Heart left ventricle (tissue), 16 donors: Measurements from ENCODE around the gene PLCL1. TPM values are rescaled to one million over a fixed set of nuclear protein-coding genes. Genes with fewer than 3 reads are reported as not detected.
A peak's percentile ranks its signal among the peaks of the same experiment; 100 is the strongest.

Experiments used
- ATAC-seq, 4 donors: fragments of 200-7000 bp; cut with Tn5 transposase; one replicate each; pipeline ENCODE4 v1.9.1; 2020 to 2022; ENCODE audit warnings: moderate library complexity in 4 of 4, mild to moderate bottlenecking in 3 of 4, moderate number of reproducible peaks in 1 of 4
- DNase-seq, 5 donors: peaks; one replicate each; pipeline ENCODE4 v3.0.0-alpha.2; 2020
- H3K27ac ChIP-seq, 12 donors: fragments of 200-600 bp; sonication (generic) in 4 of 12; one replicate each; pipeline versions ENCODE4 v1.5.0 to v1.8.0; 2016 to 2022; ENCODE audit warnings: mild to moderate bottlenecking in 2 of 12
- H3K27me3 ChIP-seq, 9 donors: fragments of 200-600 bp; sonication (generic) in 2 of 9; one replicate each; pipeline versions ENCODE4 v1.5.1 to v1.8.0; 2016 to 2022; ENCODE audit warnings: mild to moderate bottlenecking in 3 of 9
- H3K36me3 ChIP-seq, 9 donors: fragments of 200-600 bp; sonication (generic) in 2 of 9; one replicate each; pipeline versions ENCODE4 v1.5.0 to v1.8.0; 2018 to 2022; ENCODE audit warnings: mild to moderate bottlenecking in 2 of 9
- H3K4me1 ChIP-seq, 12 donors: fragments of 200-600 bp; sonication (generic) in 4 of 12; one replicate each; pipeline versions ENCODE4 v1.5.0 to v1.8.0; 2016 to 2022; ENCODE audit warnings: mild to moderate bottlenecking in 3 of 12
- H3K4me3 ChIP-seq, 12 donors: fragments of 200-600 bp; sonication (generic) in 4 of 12; one replicate each; pipeline versions ENCODE4 v1.5.0 to v1.8.0; 2017 to 2022; ENCODE audit warnings: mild to moderate bottlenecking in 9 of 12, moderate library complexity in 4 of 12
- H3K9me3 ChIP-seq, 12 donors: fragments of 200-600 bp; sonication (generic) in 4 of 12; one replicate each; pipeline versions ENCODE4 v1.5.0 to v1.8.0; 2016 to 2022; ENCODE audit warnings: mild to moderate bottlenecking in 1 of 12
- CTCF ChIP-seq, 12 donors: fragments of 200-600 bp; sonication (generic) in 4 of 12; IDR thresholded peaks; one replicate each; pipeline versions ENCODE4 v1.5.0 to v1.8.0; 2018 to 2022; ENCODE audit warnings: antibody characterized with exemption in 12 of 12, mild to moderate bottlenecking in 5 of 12
- POLR2A ChIP-seq, 2 donors: fragments of 450-650 bp; IDR thresholded peaks; one replicate each; pipeline ENCODE4 v1.6.1; 2017; ENCODE audit warnings: antibody characterized with exemption in 2 of 2, mild to moderate bottlenecking in 2 of 2, moderate library complexity in 2 of 2
- WGBS, 4 donors: extraction: QIAGEN DNeasy Blood & Tissue Kit in 2 of 4; methylation state at CpG; one replicate each; pipeline versions ENCODE4 v1.1.5 to v1.1.7; 2013 to 2018; 5-methylcytosine and 5-hydroxymethylcytosine counted together
- intact Hi-C, 10 donors: fragments of 100-400 bp; cut with DNase I; formaldehyde crosslinking; loops; one replicate each; pipeline versions ENCODE4 v1.11.1 to v1.14.2; 2022
- polyA plus RNA-seq, 2 donors: library from polyadenylated mRNA; stranded (reverse); fragments of 200-250 nt; gene quantifications; one replicate each; pipeline ENCODE4 v1.2.3, GENCODE V29; 2013
- total RNA-seq, 9 donors: library from RNA; depleted of rRNA in 2 of 9; stranded (reverse); fragments of >200 nt in 2 of 9; fragmentation: NEBNext Ultra II Directional in 3 of 9; extraction: Animal tissue kit (Norgen Biotek cat#: 25700) in 3 of 9; gene quantifications; one replicate each; pipeline versions ENCODE4 v1.1.0 to v1.2.4, GENCODE V29; 2016 to 2023
- donor health status: ischemic (EF 13 %, LVEDD 7.1; RV severe dilation, severe dysfunction).
- donor health status: healthy with polysubstance abuse.
- donor health status: DM: no; HTN: yes; CAD: no.
- donor health status: DM: no; HTN: no; CAD: no.
- donor health status: ischemic (EF 25% LVEDD 6.9; RV normal size, moderate dysfunction).
- donor health status: ischemic (EF 25% LVEDD 5.7; RV mildly dilated, moderate dysfunction).
- donor health status: healthy.
- donor health status: DM: yes; HTN: yes; CAD: no.
- donor health status: ischemic (EF 35%, LVEDD 5.7; RV mildly dilated, moderate dysfunction).
- donor health status: nonischemic (EF 11% LVEDD 7.7; RV severe dilation, severe dysfunction).
- donor health status: DM: yes; HTN: yes; CAD: no.
- donor health status: PGD.
- donor health status: ischemic (EF 29% LVEDD 5.4; RV normal size, mild dysfunction).
- donor health status: nonischemic (EF 23%, LVEDD 6.1; RV moderate dilation, normal function).

Gene PLCL1
- total and polyA plus RNA-seq, 11 donors = 22.0 to 126 (median 90.4) TPM

- 38 to 80% (median 69%) methylated on average over 1 of the region's 1 CpG for WGBS, 4 donors
- H3K4me1 ChIP-seq = peaks cover 0 to 76% (median 36%) of the 10 kb centered on the region in 12 donors
- intact Hi-C loops = loop anchor here in 4 of 10 donors (5.0 to 10.0 kb wide), 5 partner anchors 41 to 84 kb away; no protein-coding TSS in a partner anchor
- DNase-seq (no peak), ATAC-seq (peak in 1 of 4 donors; percentile 27)
- H3K27ac ChIP-seq = peak overlapping the region in 6 of 12 donors; percentile 13 to 43 (median 20)
- no peaks in the 10 kb centered on the region for H3K36me3 ChIP-seq
- no peak overlapping the region for H3K4me3 ChIP-seq
- no peaks in the 10 kb centered on the region for H3K9me3 ChIP-seq
- no peaks in the 10 kb centered on the region for H3K27me3 ChIP-seq
- no peak for TF ChIP-seq CTCF (IDR thresholded peaks at IDR 0.05)
- no peak for TF ChIP-seq POLR2A (IDR thresholded peaks at IDR 0.05)
Observed at GRCh38 chr2:197878792-197879191, 74.4 kb downstream of the PLCL1 start.

- H3K27ac ChIP-seq = peak overlapping the region in 1 of 12 donors; percentile 0
- H3K9me3 ChIP-seq = no peaks in the 10 kb centered on the region
- DNase-seq (no peak), ATAC-seq (no peak)
- H3K4me1 ChIP-seq = peaks cover 0 to 83% (median 38%) of the 10 kb centered on the region in 12 donors
- no peak overlapping the region for H3K4me3 ChIP-seq
- no peaks in the 10 kb centered on the region for H3K36me3 ChIP-seq
- TF ChIP-seq POLR2A (IDR thresholded peaks at IDR 0.05) = no peak
- TF ChIP-seq CTCF (IDR thresholded peaks at IDR 0.05) = no peak
- intact Hi-C loops = loop anchor here in 6 of 10 donors (5.0 to 10.0 kb wide), 7 partner anchors 43 to 82 kb away; partner anchors contain the start of gene PLCL1 (in 1 of the 6)
- 69 to 81% (median 71%) methylated on average over 3 of the region's 3 CpGs for WGBS, 4 donors
- no peaks in the 10 kb centered on the region for H3K27me3 ChIP-seq
Observed at GRCh38 chr2:197879812-197880408, 75.5 kb downstream of the PLCL1 start.

GRCh38 chr2:197883354-197884032, 79.1 kb downstream of the PLCL1 start:
- H3K9me3 ChIP-seq = no peaks in the 10 kb centered on the region
- intact Hi-C loops = loop anchor here in 3 of 10 donors (10.0 kb wide), 3 partner anchors 69 to 79 kb away; partner anchors contain the start of gene PLCL1 (in 1 of the 3)
- H3K4me3 ChIP-seq = no peak overlapping the region
- no peak for DNase-seq
- no peaks in the 10 kb centered on the region for H3K27me3 ChIP-seq
- H3K36me3 ChIP-seq = no peaks in the 10 kb centered on the region
- H3K4me1 ChIP-seq = peaks cover 0 to 48% (median 20%) of the 10 kb centered on the region in 12 donors
- 69 to 77% (median 73%) methylated on average over 3 of the region's 3 CpGs for WGBS, 4 donors
- H3K27ac ChIP-seq = peak overlapping the region; percentile 42 to 80 (median 64)
- peak; percentile 60 to 71 (median 68) for ATAC-seq
- no peak for TF ChIP-seq POLR2A (IDR thresholded peaks at IDR 0.05)
- TF ChIP-seq CTCF (IDR thresholded peaks at IDR 0.05) = no peak

GRCh38 chr2:197884252-197884651, 79.9 kb downstream of the PLCL1 start:
- ATAC-seq = peak in 1 of 4 donors; percentile 19
- H3K4me1 ChIP-seq = peaks cover 3 to 47% (median 15%) of the 10 kb centered on the region in 12 donors

More at GRCh38 chr2:197884252-197884651, 79.9 kb downstream of the PLCL1 start:
- Histone ChIP-seq H3K27ac (peak overlapping the region; percentile 42 to 80 (median 64)), H3K36me3 (no peaks in the 10 kb centered on the region), H3K4me3 (no peak overlapping the region), H3K9me3 (no peaks in the 10 kb centered on the region), H3K27me3 (no peaks in the 10 kb centered on the region)
- TF ChIP-seq POLR2A (IDR thresholded peaks at IDR 0.05) (no peak), CTCF (IDR thresholded peaks at IDR 0.05) (no peak)
- 49 to 68% (median 54%) methylated on average over 3 of the region's 3 CpGs for WGBS, 4 donors
- intact Hi-C loops = loop anchor here in 3 of 10 donors (10.0 kb wide), 3 partner anchors 69 to 79 kb away; partner anchors contain the start of gene PLCL1 (in 1 of the 3)
- no peak for DNase-seq
